Activated gamma-delta T cell treated with Interleukin-2 at 50 U/mL for 16 hours (primary cell): ENCODE results near the gene GNPAT.
"Not testable (repeated sequence)": the region's sequence is repeated elsewhere in the genome, so short reads cannot be mapped to it uniquely, and the experiment has no call there.

Experiments
- DNase-seq: peaks from one replicate; pipeline ENCODE4 v3.0.0-alpha.2; 2020

GNPAT gene

GRCh38 chr1:231240883-231241735 lies at the start of gene GNPAT:
TSS of gene GNPAT (plus strand) at chr1:231241212. CDS start at chr1:231241379, 167 bp downstream.
- peak; percentile 89 for DNase-seq

GRCh38 chr1:231192620-231193163 lies 48.3 kb upstream of the GNPAT start:
- no peak for DNase-seq

- no peak for DNase-seq
These were observed 47.2 kb upstream of the GNPAT start for GRCh38 chr1:231193710-231194340.

GRCh38 chr1:231194476-231194842 lies 46.6 kb upstream of the GNPAT start:
- DNase-seq = no peak

- DNase-seq = no peak
These were observed 46.0 kb upstream of the GNPAT start for GRCh38 chr1:231194843-231195516.

GRCh38 chr1:231196307-231196706 lies 44.7 kb upstream of the GNPAT start:
- no peak for DNase-seq

GRCh38 chr1:231196728-231197127 lies 44.3 kb upstream of the GNPAT start:
- DNase-seq = no peak

- DNase-seq = no peak
These were observed 41.1 kb upstream of the GNPAT start for GRCh38 chr1:231199868-231200267.

GRCh38 chr1:231200388-231201031 lies 40.5 kb upstream of the GNPAT start:
- no peak for DNase-seq

- DNase-seq = no peak
These were observed 39.5 kb upstream of the GNPAT start for GRCh38 chr1:231201375-231201978.

- DNase-seq = no peak
These were observed 38.9 kb upstream of the GNPAT start for GRCh38 chr1:231201979-231202633.

- DNase-seq = no peak
These were observed 37.6 kb upstream of the GNPAT start for GRCh38 chr1:231203259-231204057.

GRCh38 chr1:231206856-231207255 lies 34.2 kb upstream of the GNPAT start:
- no peak for DNase-seq

- DNase-seq = no peak
These were observed 33.6 kb upstream of the GNPAT start for GRCh38 chr1:231207437-231207836.

- no peak for DNase-seq
These were observed 32.0 kb upstream of the GNPAT start for GRCh38 chr1:231208980-231209379.

- no peak for DNase-seq
These were observed 31.5 kb upstream of the GNPAT start for GRCh38 chr1:231209531-231209930.

- no peak for DNase-seq
These were observed 30.9 kb upstream of the GNPAT start for GRCh38 chr1:231210126-231210525.

GRCh38 chr1:231211005-231211857 lies 29.8 kb upstream of the GNPAT start:
- DNase-seq = peak; percentile 91

- not testable (repeated sequence) for DNase-seq
These were observed 28.7 kb upstream of the GNPAT start for GRCh38 chr1:231212301-231212700.
